Measurements from ENCODE around the gene ZNF575.

- TF ChIP-seq, protein P1, sequence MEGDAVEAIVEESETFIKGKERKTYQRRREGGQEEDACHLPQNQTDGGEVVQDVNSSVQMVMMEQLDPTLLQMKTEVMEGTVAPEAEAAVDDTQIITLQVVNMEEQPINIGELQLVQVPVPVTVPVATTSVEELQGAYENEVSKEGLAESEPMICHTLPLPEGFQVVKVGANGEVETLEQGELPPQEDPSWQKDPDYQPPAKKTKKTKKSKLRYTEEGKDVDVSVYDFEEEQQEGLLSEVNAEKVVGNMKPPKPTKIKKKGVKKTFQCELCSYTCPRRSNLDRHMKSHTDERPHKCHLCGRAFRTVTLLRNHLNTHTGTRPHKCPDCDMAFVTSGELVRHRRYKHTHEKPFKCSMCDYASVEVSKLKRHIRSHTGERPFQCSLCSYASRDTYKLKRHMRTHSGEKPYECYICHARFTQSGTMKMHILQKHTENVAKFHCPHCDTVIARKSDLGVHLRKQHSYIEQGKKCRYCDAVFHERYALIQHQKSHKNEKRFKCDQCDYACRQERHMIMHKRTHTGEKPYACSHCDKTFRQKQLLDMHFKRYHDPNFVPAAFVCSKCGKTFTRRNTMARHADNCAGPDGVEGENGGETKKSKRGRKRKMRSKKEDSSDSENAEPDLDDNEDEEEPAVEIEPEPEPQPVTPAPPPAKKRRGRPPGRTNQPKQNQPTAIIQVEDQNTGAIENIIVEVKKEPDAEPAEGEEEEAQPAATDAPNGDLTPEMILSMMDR (conservative IDR thresholded peaks at IDR 0.05; ENCODE audit: low read depth in 2 of 2) = no peak
- TF ChIP-seq POLR2AphosphoS5 (IDR thresholded peaks at IDR 0.05; ENCODE audit: low read depth) = no peak
- no peak for TF ChIP-seq EZH2 (IDR thresholded peaks at IDR 0.05; ENCODE audit: low read depth, unreplicated experiment)
- TF ChIP-seq, protein P2, sequence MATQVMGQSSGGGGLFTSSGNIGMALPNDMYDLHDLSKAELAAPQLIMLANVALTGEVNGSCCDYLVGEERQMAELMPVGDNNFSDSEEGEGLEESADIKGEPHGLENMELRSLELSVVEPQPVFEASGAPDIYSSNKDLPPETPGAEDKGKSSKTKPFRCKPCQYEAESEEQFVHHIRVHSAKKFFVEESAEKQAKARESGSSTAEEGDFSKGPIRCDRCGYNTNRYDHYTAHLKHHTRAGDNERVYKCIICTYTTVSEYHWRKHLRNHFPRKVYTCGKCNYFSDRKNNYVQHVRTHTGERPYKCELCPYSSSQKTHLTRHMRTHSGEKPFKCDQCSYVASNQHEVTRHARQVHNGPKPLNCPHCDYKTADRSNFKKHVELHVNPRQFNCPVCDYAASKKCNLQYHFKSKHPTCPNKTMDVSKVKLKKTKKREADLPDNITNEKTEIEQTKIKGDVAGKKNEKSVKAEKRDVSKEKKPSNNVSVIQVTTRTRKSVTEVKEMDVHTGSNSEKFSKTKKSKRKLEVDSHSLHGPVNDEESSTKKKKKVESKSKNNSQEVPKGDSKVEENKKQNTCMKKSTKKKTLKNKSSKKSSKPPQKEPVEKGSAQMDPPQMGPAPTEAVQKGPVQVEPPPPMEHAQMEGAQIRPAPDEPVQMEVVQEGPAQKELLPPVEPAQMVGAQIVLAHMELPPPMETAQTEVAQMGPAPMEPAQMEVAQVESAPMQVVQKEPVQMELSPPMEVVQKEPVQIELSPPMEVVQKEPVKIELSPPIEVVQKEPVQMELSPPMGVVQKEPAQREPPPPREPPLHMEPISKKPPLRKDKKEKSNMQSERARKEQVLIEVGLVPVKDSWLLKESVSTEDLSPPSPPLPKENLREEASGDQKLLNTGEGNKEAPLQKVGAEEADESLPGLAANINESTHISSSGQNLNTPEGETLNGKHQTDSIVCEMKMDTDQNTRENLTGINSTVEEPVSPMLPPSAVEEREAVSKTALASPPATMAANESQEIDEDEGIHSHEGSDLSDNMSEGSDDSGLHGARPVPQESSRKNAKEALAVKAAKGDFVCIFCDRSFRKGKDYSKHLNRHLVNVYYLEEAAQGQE (IDR thresholded peaks at IDR 0.05; ENCODE audit: unreplicated experiment) = no peak
- no peak for TF ChIP-seq EZH2phosphoT487 (IDR thresholded peaks at IDR 0.05; ENCODE audit: unreplicated experiment)
- TF ChIP-seq ZNF114 (CRISPR knock-in tag; IDR thresholded peaks at IDR 0.05) = no peak
- no peak for TF ChIP-seq STAT1 (IDR thresholded peaks at IDR 0.05; ENCODE audit: unreplicated experiment)
- TF ChIP-seq, protein P3, sequence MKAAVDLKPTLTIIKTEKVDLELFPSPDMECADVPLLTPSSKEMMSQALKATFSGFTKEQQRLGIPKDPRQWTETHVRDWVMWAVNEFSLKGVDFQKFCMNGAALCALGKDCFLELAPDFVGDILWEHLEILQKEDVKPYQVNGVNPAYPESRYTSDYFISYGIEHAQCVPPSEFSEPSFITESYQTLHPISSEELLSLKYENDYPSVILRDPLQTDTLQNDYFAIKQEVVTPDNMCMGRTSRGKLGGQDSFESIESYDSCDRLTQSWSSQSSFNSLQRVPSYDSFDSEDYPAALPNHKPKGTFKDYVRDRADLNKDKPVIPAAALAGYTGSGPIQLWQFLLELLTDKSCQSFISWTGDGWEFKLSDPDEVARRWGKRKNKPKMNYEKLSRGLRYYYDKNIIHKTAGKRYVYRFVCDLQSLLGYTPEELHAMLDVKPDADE (IDR thresholded peaks at IDR 0.05) = no peak
- TF ChIP-seq JUNB (IDR thresholded peaks at IDR 0.05; ENCODE audit: unreplicated experiment) = no peak
- TF ChIP-seq ZNF331 (CRISPR knock-in tag; IDR thresholded peaks at IDR 0.05; ENCODE audit: low read depth) = no peak
- TF ChIP-seq CREB1 (CRISPR knock-in tag; IDR thresholded peaks at IDR 0.05; ENCODE audit: low read depth) = no peak
Observed at GRCh38 chr19:43505186-43505456, 27.9 kb upstream of the ZNF575 start.

All from GM23338 (cell line).